ENCODE measurements around the gene NDUFAF4.

The NDUFAF4 gene

GRCh38 chr6:96923871-96924493 lies 26.3 kb upstream of the NDUFAF4 start:
- POLR2A ChIA-PET: no interaction called here
- TF ChIP-seq CTCF (IDR thresholded peaks at IDR 0.05; ENCODE audit: control extremely low read depth, extremely low read depth, low read depth, missing control alignments): no peak
- CTCF ChIA-PET: interaction anchor here (0.7 to 1.0 kb wide), 2 partner anchors 17 to 26 kb away, joined by 3 to 4 read pairs; no protein-coding TSS in a partner anchor
- no peak for DNase-seq (ENCODE audit: extremely low spot score)

DNA sequence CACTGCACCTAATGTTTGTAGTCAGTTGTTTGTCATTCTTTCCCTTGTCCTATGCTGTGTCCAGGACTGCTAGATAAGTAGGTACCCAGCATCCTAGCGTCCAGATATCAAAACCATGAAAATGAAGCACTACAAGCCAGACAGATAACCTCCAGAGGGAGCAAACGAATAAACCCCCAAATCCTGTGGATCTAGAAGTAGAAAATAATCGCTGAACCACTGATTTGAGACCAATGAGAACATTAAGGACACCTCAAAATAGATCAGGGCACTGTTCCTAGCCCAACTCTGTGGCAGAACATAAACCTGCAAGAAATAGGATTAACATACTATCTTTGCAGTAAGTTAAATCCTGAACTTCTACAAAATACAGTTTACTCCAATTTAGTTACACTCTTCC lies 25.7 kb upstream of the NDUFAF4 start:
- POLR2A ChIA-PET: no interaction called here
- CTCF ChIA-PET: interaction anchor here (3.5 kb wide), 2 partner anchors 11 to 25 kb away, joined by 16 to 21 read pairs; partner anchors contain the start of gene NDUFAF4
- DNase-seq (ENCODE audit: extremely low spot score): no peak
- no peak for TF ChIP-seq CTCF (IDR thresholded peaks at IDR 0.05; ENCODE audit: control extremely low read depth, extremely low read depth, low read depth, missing control alignments)

DNA sequence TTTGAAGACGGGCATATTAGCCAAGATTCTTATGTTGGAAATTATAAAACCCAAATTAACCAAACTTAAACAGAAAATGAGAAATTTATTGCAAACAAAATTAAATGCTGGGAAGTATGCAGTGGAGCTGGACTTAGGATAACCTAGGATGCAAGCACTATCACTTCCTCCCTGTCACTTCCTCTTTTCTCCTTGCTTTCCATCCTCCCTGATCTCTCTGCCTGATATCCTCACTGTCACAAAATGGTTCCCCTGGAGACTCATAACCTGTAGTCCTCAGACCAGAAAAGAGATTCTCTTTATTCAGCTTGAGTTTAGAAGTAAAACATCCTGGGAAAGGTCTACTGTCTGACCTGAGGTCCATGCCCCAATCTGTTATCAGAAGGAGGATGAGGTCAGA lies 19.4 kb upstream of the NDUFAF4 start:
- TF ChIP-seq CTCF (IDR thresholded peaks at IDR 0.05; ENCODE audit: control extremely low read depth, extremely low read depth, low read depth, missing control alignments): no peak
- ChIA-PET CTCF (interaction anchor here (1.2 kb wide), 2 partner anchors 14 to 19 kb away, joined by 3 to 4 read pairs; no protein-coding TSS in a partner anchor), POLR2A (no interaction called here)

DNA sequence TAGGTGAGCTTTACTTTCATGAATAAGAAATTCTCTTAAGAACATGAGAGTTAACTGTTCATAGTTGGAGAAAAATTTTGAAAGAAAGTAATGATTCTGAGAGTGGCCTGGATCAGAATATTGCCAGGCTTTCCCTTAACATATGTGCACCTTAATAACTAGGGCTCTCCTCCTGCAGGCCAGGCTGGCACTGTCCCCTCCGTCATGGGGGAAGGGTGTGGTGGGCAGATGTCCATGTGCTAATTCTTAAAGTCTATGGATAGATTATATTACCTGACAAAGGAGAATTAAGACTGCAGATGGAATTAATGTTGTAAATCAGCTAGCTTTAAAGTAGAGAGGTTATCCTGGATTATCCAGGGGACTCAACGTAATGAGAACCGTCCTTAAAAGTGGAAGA lies 15.9 kb upstream of the NDUFAF4 start:
- CTCF ChIA-PET: interaction anchor here (1.2 to 3.7 kb wide), 3 partner anchors 8 to 15 kb away, joined by 3 to 34 read pairs (median 16); partner anchors contain the start of gene NDUFAF4
- POLR2A ChIA-PET: no interaction called here

More for the DNA sequence above, 19.4 kb upstream of the NDUFAF4 start:
- no peak for DNase-seq (ENCODE audit: extremely low spot score)

GRCh38 chr6:96911751-96912150 lies 14.1 kb upstream of the NDUFAF4 start:
- ChIA-PET POLR2A (no interaction called here), CTCF (interaction anchor here (1.5 to 3.7 kb wide), 3 partner anchors 10 to 148 kb away, joined by 5 to 34 read pairs (median 16); partner anchors contain the start of gene NDUFAF4)
- DNase-seq (ENCODE audit: extremely low spot score): no peak
- TF ChIP-seq CTCF (IDR thresholded peaks at IDR 0.05; ENCODE audit: control extremely low read depth, extremely low read depth, low read depth, missing control alignments): no peak

More for the DNA sequence above, 15.9 kb upstream of the NDUFAF4 start:
- TF ChIP-seq CTCF (IDR thresholded peaks at IDR 0.05; ENCODE audit: control extremely low read depth, extremely low read depth, low read depth, missing control alignments): no peak
- no peak for DNase-seq (ENCODE audit: extremely low spot score)

DNA sequence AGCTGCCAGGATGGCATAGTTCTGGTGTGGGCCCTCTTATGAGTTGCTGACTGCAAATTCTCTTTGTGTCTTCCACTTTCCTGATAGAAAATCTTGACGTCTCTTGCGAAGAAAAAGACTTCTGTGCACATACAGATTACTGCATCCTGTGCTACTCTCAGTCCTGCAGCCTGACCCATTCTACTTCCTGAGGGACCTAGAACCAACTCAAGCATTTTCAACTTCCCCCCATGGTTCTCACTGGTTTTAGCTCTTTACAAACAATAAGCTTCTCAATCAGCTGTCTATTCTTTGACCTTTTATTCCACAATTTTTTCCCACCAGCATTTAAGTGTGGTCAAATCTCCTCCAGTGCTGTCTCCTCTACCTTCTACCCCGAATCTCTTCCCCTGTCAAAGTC lies 13.5 kb upstream of the NDUFAF4 start:
- no peak for DNase-seq (ENCODE audit: extremely low spot score)
- POLR2A ChIA-PET: no interaction called here
- TF ChIP-seq CTCF (IDR thresholded peaks at IDR 0.05; ENCODE audit: control extremely low read depth, extremely low read depth, low read depth, missing control alignments): no peak
- CTCF ChIA-PET: interaction anchor here (1.5 to 3.7 kb wide), 3 partner anchors 11 to 148 kb away, joined by 5 to 34 read pairs (median 16); partner anchors contain the start of gene NDUFAF4

Data from GM10248 (cell line).